Activated CD8-positive, alpha-beta T cell treated with anti-CD3 and anti-CD28 coated beads for 36 hours (primary cell): Measurements from ENCODE around the gene CSPG5. TPM values are rescaled to one million over a fixed set of nuclear protein-coding genes. Genes with fewer than 3 reads are reported as not detected.

Experiments
- ATAC-seq: fragments of 200-7000 bp; cut with Tn5 transposase; one replicate; pipeline ENCODE4 v1.10.0; 2021; ENCODE audit warnings: mild to moderate bottlenecking, moderate library complexity
- CTCF ChIA-PET: fragments of 350-600 bp; sonication (Branson Sonifier 250); formaldehyde crosslinking; loops from one replicate; lab custom pipeline; 2021; ENCODE audit warnings: antibody characterized with exemption; lab: Charles Lee
- POLR2A ChIA-PET: fragments of 350-600 bp; sonication (Branson Sonifier 250); formaldehyde crosslinking; loops from one replicate; lab custom pipeline; 2021; ENCODE audit warnings: antibody characterized with exemption; lab: Charles Lee
- DNase-seq: peaks from one replicate; pipeline ENCODE4 v3.0.0-alpha.2; 2020
- H3K27ac Mint-ChIP-seq: one replicate; pipeline ENCODE4 v1.8.0; 2021; ENCODE audit warnings: mild to moderate bottlenecking, mixed read lengths
- H3K27me3 Mint-ChIP-seq: one replicate; pipeline ENCODE4 v1.8.0; 2021; ENCODE audit warnings: mixed read lengths
- H3K36me3 Mint-ChIP-seq: one replicate; pipeline ENCODE4 v1.8.0; 2021; ENCODE audit warnings: low read depth, mixed read lengths
- H3K4me1 Mint-ChIP-seq: one replicate; pipeline ENCODE4 v1.8.0; 2021; ENCODE audit warnings: low read depth, mixed read lengths
- H3K4me3 Mint-ChIP-seq: one replicate; pipeline ENCODE4 v1.8.0; 2021; ENCODE audit warnings: mild to moderate bottlenecking, moderate library complexity, mixed read lengths
- H3K9me3 Mint-ChIP-seq: one replicate; pipeline ENCODE4 v1.8.0; 2021; ENCODE audit warnings: mixed read lengths
- intact Hi-C: fragments of 100-400 bp; cut with micrococcal nuclease; formaldehyde crosslinking; loops from one replicate; pipeline ENCODE4 v1.10.0; 2022
- total RNA-seq, 2 experiments: library from RNA; stranded (reverse); gene quantifications; one replicate each; pipeline ENCODE4 v1.2.3, GENCODE V29; 2021
- TF ChIP-seq, protein P1 (sequence below): fragments of 200-600 bp; IDR thresholded peaks from one replicate; pipeline ENCODE4 v1.8.0; 2022; ENCODE audit warnings: antibody characterized with exemption, mild to moderate bottlenecking

CSPG5 gene
- total RNA-seq, 2 experiments from 2014 or later = 0.54 to 0.58 TPM

DNA sequence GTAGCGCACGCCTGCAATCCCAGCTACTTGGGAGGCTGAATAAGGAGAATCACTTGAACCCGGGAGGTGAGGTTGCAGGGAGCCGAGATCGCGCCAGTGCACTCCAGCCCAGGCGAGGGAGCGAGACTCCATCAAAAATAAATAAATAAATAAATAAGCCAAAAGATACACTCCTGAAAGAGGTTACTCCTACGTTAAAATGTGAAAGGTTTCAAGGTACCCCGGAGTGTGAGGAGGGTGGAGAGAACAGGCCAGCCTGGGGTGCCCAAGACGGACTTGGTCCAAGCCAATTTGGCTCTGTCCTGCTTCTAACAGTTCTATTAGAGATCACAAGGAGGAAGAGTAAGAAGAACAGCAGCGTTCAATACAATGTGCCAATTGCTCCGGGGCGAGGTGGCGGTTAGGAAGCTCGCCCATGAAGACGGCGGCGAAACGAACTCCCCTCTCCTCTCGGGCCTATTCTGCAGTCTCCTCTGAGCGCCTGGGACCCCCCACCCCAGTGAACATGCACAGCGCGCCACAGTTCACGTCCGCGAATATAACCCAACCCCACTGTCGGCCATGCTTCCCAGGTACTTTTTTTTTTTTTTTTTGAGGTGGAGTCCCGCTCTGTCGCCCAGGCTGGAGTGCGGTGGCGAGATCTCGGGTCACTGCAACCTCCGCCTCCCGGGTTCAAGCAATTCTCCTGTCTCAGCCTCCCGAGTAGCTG, 66.1 kb downstream of the CSPG5 start:
- Mint-ChIP-seq H3K36me3 (peaks cover 23% of the 10 kb centered on the region), H3K9me3 (no peaks in the 10 kb centered on the region), H3K4me3 (peak overlapping the region; percentile 96), H3K27ac (peak overlapping the region; percentile 99), H3K27me3 (no peaks in the 10 kb centered on the region), H3K4me1 (peaks cover 14% of the 10 kb centered on the region)
- TF ChIP-seq, protein P1, sequence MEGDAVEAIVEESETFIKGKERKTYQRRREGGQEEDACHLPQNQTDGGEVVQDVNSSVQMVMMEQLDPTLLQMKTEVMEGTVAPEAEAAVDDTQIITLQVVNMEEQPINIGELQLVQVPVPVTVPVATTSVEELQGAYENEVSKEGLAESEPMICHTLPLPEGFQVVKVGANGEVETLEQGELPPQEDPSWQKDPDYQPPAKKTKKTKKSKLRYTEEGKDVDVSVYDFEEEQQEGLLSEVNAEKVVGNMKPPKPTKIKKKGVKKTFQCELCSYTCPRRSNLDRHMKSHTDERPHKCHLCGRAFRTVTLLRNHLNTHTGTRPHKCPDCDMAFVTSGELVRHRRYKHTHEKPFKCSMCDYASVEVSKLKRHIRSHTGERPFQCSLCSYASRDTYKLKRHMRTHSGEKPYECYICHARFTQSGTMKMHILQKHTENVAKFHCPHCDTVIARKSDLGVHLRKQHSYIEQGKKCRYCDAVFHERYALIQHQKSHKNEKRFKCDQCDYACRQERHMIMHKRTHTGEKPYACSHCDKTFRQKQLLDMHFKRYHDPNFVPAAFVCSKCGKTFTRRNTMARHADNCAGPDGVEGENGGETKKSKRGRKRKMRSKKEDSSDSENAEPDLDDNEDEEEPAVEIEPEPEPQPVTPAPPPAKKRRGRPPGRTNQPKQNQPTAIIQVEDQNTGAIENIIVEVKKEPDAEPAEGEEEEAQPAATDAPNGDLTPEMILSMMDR = no peak
- intact Hi-C loops = loop anchor here (5.0 kb wide), 1 partner anchor 90 kb away; no protein-coding TSS in a partner anchor
- ATAC-seq (peak; percentile 4), DNase-seq (peak; percentile 34)
- CTCF ChIA-PET = interaction anchor here (1.0 to 1.8 kb wide), 5 partner anchors 10 to 312 kb away, joined by 3 to 7 read pairs (median 3); no protein-coding TSS in a partner anchor
- POLR2A ChIA-PET = interaction anchor here (0.6 to 1.4 kb wide), 11 partner anchors 10 to 873 kb away, joined by 3 to 7 read pairs (median 3); partner anchors contain the start of gene SMARCC1

Other genes with a start within 250 kb of the CSPG5 start
- gene PTPN23, start 197.8 kb downstream of the CSPG5 start, total RNA-seq = 10 to 100 TPM; 20.7 to 22.6 TPM
- gene SCAP, start 102.9 kb downstream of the CSPG5 start, total RNA-seq = 10 to 100 TPM; 45.1 to 52.2 TPM
- 10 to 100 TPM; 41.4 to 41.5 TPM for gene ELP6, start 65.2 kb downstream of the CSPG5 start, total RNA-seq
- 100 to 1,000 TPM; 106 to 113 TPM for gene SMARCC1, start 203.0 kb upstream of the CSPG5 start, total RNA-seq
- gene DHX30, start 224.3 kb upstream of the CSPG5 start, total RNA-seq = 10 to 100 TPM; 81.5 to 84.2 TPM